ENCODE results near the gene SERPINA12. TPM values are rescaled to one million over a fixed set of nuclear protein-coding genes. Genes with fewer than 3 reads are reported as not detected.
"Not testable (repeated sequence)": the region's sequence is repeated elsewhere in the genome, so short reads cannot be mapped to it uniquely, and the experiment has no call there.

Gene SERPINA12
- total RNA-seq, 3 donors from 2014 or later, result not detected

GRCh38 chr14:94485944-94486841, 23.1 kb downstream of the SERPINA12 start:
- Histone ChIP-seq H3K36me3 (ENCODE audit: low read depth) (no peaks in the 10 kb centered on the region), H3K4me3 (no peak overlapping the region)
- intact Hi-C loops (cut with DNase I, micrococcal nuclease), result no loop called here

GRCh38 chr14:94484481-94484880, 24.8 kb downstream of the SERPINA12 start:
- ATAC-seq, result no peak
- Histone ChIP-seq H3K4me1 (ENCODE audit: low read depth) (no peaks in the 10 kb centered on the region), H3K9me3 (no peaks in the 10 kb centered on the region), H3K4me3 (no peak overlapping the region), H3K36me3 (ENCODE audit: low read depth) (no peaks in the 10 kb centered on the region)
- TF ChIP-seq, protein P1, sequence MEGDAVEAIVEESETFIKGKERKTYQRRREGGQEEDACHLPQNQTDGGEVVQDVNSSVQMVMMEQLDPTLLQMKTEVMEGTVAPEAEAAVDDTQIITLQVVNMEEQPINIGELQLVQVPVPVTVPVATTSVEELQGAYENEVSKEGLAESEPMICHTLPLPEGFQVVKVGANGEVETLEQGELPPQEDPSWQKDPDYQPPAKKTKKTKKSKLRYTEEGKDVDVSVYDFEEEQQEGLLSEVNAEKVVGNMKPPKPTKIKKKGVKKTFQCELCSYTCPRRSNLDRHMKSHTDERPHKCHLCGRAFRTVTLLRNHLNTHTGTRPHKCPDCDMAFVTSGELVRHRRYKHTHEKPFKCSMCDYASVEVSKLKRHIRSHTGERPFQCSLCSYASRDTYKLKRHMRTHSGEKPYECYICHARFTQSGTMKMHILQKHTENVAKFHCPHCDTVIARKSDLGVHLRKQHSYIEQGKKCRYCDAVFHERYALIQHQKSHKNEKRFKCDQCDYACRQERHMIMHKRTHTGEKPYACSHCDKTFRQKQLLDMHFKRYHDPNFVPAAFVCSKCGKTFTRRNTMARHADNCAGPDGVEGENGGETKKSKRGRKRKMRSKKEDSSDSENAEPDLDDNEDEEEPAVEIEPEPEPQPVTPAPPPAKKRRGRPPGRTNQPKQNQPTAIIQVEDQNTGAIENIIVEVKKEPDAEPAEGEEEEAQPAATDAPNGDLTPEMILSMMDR (IDR thresholded peaks at IDR 0.05), result no peak
- intact Hi-C loops (cut with DNase I, micrococcal nuclease), result no loop called here
- DNase-seq, result no peak

More at GRCh38 chr14:94485944-94486841, 23.1 kb downstream of the SERPINA12 start:
- Histone ChIP-seq H3K4me1 (ENCODE audit: low read depth) (no peaks in the 10 kb centered on the region), H3K9me3 (no peaks in the 10 kb centered on the region)
- peak in 2 of 3 donors; percentile 54 to 57 for DNase-seq
- TF ChIP-seq, protein P1 (IDR thresholded peaks at IDR 0.05), result peak; percentile 99
- peak; percentile 86 for ATAC-seq

DNA sequence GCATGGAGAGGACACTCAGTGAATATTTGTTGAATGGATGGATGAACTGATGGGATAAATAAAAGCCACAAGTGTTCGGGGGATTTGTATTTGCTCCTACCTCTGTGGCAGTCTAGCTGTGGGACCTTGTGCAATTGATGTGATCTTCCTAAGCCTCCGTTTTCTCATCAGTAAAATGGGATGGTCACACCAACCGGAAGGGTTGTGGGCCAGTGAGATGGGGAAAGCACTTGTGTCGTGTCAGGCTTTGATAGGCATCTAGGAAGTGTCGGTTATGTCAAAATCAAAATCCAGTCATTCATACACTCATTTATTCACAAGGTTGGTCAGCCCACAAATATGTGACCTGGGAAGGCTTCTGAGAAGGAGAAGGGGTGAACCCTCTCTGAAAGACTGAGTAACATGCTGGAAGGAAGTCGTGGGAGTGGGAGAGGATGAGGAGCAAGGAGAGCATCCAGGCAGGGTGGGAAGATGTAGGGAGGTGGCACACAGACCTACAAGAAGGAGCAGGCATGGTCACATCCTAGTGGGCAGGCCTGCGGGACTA, 25.5 kb downstream of the SERPINA12 start:
- no peak overlapping the region for H3K4me3 ChIP-seq
- H3K9me3 ChIP-seq, result peaks cover 2% of the 10 kb centered on the region
- DNase-seq, result no peak
- no peaks in the 10 kb centered on the region for H3K4me1 ChIP-seq (ENCODE audit: low read depth)
- intact Hi-C loops (cut with DNase I, micrococcal nuclease), result no loop called here
- TF ChIP-seq, protein P1 (IDR thresholded peaks at IDR 0.05), result no peak
- H3K36me3 ChIP-seq (ENCODE audit: low read depth), result no peaks in the 10 kb centered on the region
- ATAC-seq, result no peak

DNA sequence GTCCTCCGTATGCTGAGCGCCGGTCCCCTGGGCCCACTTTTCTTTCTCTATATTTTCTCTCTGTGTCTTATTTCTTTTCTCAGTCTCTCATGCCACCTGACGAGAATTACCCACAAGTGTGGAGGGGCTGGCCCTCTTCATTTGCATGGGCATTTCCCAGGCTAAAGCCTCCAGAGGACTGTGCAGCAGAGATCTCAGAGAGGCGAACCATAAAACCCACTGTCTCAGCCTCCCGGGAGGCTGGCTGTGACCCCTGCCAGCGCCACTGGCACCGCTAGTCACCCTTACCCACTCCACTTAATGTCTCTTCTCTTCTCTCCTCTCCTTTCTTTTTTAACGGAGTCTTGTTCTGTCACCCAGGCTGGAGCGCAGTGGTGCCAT, 26.2 kb downstream of the SERPINA12 start:
- DNase-seq (no peak), ATAC-seq (no peak)
- TF ChIP-seq, protein P1 (IDR thresholded peaks at IDR 0.05), result no peak
- H3K4me1 ChIP-seq (ENCODE audit: low read depth), result no peaks in the 10 kb centered on the region
- H3K4me3 ChIP-seq, result no peak overlapping the region
- peaks cover 9% of the 10 kb centered on the region for H3K9me3 ChIP-seq
- H3K36me3 ChIP-seq (ENCODE audit: low read depth), result no peaks in the 10 kb centered on the region
- intact Hi-C loops (cut with DNase I, micrococcal nuclease), result no loop called here

- DNase-seq; H3K4me1 ChIP-seq (ENCODE audit: low read depth); H3K4me3 ChIP-seq; H3K36me3 ChIP-seq (ENCODE audit: low read depth); H3K9me3 ChIP-seq; intact Hi-C loops (cut with DNase I, micrococcal nuclease); ATAC-seq: not testable (repeated sequence)
Observed at GRCh38 chr14:94482132-94483070, 26.9 kb downstream of the SERPINA12 start.

All from mucosa of descending colon (tissue), 3 donors.